RWPE1 (cell line): ENCODE data around the gene PSG6.
"Not testable (repeated sequence)": the region's sequence is repeated elsewhere in the genome, so short reads cannot be mapped to it uniquely, and the experiment has no call there.

ENCODE experiments used
- CTCF ChIA-PET: fragments of 350-600 bp; sonication (Branson Sonifier 250); formaldehyde crosslinking; extraction: SDS; loops from one replicate; lab custom pipeline; 2021; lab: Yijun Ruan, JAX
- POLR2A ChIA-PET: fragments of 400-600 bp; formaldehyde crosslinking; extraction: SDS; loops from one replicate; lab custom pipeline; 2020; ENCODE audit warnings: antibody characterized with exemption; ENCODE audit not compliant: low non-redundant PET; lab: Yijun Ruan, JAX
- DNase-seq: peaks from one replicate; pipeline ENCODE4 v3.0.0; 2012; ENCODE audit warnings: low spot score
- H3K27ac ChIP-seq: fragments of 450-650 bp; 2 replicates; pipeline ENCODE4 v1.5.1; 2017
- TF ChIP-seq, protein P1 (sequence below): fragments of 450-650 bp; conservative IDR thresholded peaks from 2 replicates; pipeline ENCODE4 v1.5.1; 2017; ENCODE audit warnings: low read depth, mild to moderate bottlenecking

The PSG6 gene

DNA sequence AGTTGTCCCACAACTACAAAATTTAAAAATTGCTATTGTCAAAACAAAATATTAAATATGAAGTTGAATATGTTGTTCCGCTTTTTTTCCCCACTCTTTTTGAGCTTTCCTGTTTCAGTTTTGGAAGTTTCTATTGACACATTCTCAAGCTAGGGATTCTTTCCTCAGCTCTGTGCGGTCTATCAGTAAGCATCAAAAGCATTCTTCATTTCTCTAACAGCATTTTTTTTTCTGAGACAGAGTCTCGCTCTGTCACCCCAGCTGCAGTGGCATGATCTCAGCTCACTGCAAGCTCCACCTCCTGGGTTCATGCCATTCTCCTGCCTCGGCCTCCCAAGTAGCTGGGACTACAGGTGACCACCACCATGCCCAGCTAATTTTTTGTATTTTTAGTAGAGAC, 4.8 kb downstream of the PSG6 start:
- H3K27ac ChIP-seq, DNase-seq, POLR2A ChIA-PET, CTCF ChIA-PET: not testable (repeated sequence)

DNA sequence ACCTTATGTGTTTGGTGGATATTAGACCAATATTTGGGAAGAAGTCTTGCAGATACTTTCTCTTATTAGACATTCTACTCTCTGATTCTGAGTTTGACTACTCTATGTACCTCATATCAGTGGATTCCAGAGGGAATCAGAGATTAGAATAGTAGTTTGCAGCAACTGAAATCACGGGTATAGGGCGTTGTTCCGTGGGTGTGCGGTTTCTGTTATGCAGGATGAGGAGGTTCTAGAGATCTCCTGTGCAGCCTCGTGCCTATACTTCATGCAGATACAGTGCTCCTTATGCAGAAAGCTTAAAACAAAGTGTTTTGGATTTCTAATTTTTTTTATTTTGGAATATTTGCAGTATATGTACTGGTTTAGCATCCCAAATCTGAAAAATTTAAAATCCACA, 6.0 kb downstream of the PSG6 start:
- CTCF ChIA-PET, POLR2A ChIA-PET, DNase-seq, H3K27ac ChIP-seq: not testable (repeated sequence)

DNA sequence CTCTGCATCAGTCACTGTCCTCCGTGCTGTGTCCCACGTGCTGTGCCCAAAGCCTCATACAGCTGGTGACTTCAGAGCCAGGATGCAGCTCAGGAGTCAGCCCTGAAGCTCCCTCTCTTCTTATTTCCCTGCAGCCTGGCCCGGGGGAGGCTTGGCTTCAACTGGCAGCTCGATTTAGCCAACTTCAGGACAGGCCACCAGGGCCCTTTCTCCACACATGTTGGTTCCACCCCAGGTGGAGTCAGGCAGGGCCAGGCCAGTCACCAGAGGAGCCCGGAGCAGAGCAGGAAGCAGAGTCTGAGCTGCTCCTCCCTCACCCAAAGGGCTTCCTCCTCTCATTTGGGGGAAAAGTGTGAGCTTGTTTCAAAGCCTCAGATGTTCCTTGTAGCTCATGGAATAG, 11.5 kb downstream of the PSG6 start:
- H3K27ac ChIP-seq, CTCF ChIA-PET, DNase-seq, POLR2A ChIA-PET: not testable (repeated sequence)

- POLR2A ChIA-PET, DNase-seq, H3K27ac ChIP-seq: not testable (repeated sequence)
- CTCF ChIA-PET = interaction anchor here (1.2 kb wide), 1 partner anchor 15 kb away, joined by 3 read pairs; no protein-coding TSS in a partner anchor
Measured at GRCh38 chr19:42900561-42900960, 17.1 kb downstream of the PSG6 start.

DNA sequence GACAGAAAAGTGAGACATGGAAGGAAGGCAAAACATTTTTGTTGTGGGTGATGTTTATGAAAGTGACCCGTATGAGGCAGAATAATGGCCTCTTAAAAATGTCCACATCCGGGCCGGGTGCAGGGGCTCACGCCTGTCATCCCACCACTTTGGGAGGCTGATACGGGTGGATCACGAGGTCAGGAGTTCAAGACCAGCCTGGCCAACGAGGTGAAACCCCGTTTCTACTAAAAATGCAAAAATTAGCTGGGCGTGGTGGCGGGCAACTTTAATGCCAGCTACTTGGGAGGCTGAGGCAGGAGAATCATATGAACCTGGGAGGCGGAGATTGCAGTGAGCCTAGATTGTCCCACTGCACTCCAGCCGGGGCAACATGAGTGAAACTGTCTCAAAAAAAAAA, 18.0 kb downstream of the PSG6 start:
- CTCF ChIA-PET, DNase-seq, POLR2A ChIA-PET, H3K27ac ChIP-seq: not testable (repeated sequence)

DNA sequence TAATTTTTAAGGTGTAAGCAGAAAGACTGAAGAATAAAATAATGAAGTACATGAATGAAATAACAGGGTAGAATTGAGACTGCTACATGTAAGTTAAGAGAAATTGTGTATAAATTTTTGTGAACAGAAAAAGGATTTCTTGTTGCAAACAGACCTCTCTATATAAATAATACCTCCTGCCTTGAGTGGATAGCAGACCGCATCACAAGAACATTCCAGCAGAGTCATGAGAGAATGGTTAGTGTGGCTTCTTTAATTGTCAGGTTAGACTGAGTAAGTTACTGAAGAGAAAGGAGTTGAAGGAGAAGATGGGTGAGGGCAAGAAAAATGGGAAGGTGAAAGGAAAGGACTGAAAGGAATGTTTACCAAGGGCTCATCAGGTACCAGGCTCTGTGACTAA, 18.6 kb downstream of the PSG6 start:
- POLR2A ChIA-PET, H3K27ac ChIP-seq, DNase-seq, CTCF ChIA-PET: not testable (repeated sequence)

- H3K27ac ChIP-seq, DNase-seq, CTCF ChIA-PET, POLR2A ChIA-PET: not testable (repeated sequence)
Measured at GRCh38 chr19:42898656-42899055, 19.0 kb downstream of the PSG6 start.

DNA sequence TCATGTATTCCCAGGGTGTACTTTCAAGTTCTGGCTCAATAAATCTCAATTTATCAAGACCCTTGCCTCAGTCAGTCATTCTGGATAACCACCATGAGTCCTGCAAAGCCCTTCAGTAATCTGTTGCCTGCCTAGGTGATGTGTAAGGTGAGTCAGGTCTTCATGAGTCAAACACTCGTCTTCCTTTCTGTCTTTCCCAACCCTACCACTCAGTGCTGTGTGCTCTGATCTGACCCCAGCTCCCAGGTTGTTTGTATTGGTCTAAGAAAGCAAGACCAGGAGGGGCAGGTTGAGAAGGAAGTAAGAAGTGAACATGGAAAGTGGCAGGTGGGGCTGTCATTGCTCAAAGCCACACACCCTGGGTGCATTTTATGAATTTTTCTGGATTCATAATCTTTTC, 20.0 kb downstream of the PSG6 start:
- DNase-seq = peak; percentile 32
- CTCF ChIA-PET, H3K27ac ChIP-seq, POLR2A ChIA-PET: not testable (repeated sequence)

DNA sequence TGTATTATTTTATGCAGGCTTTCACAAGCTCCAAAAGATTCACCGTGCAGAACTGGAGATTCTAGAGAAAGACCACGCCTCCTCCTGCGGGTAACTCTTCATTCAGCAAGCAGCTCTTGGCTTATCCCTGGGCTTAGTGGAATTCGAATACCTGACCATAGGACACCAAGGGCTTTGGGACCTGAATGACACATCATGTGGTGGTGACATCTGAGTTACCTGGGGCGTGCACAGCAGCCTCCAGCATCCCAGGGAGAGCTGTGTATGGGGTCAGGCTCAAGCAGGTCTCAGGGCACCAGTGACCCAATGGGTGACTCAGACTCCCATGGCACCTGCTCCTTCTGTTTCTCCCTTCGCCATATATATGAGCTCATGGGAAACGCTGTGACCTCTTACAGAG, 27.2 kb downstream of the PSG6 start:
- CTCF ChIA-PET, DNase-seq, POLR2A ChIA-PET: not testable (repeated sequence)
- H3K27ac ChIP-seq = peak overlapping the region; percentile 95

DNA sequence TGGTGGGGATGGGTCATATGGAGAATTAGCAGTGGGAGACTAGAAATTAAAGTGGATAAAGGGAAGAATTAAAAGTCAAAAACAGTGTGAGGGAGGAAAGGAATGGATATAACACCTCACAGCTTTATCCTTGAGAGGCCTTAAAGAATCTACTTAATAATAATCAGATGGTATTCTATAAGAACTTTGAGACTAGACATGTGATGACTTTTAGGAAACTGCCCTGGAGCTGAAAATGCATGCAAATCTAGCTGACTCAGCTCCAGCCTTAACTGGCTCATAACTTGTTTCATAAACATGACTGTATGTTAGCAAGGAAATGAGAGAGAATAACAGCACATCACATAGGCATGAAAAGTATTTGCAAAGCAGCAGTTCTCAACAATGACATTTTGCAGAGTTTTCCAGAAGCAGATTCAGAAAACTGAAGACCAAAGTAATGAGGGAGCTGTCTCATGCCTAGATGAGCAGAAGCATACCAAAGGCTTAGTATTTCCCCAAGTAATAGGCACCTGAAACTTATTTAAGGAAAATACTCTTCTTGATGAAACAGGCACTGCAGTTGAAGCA, 29.7 kb downstream of the PSG6 start:
- POLR2A ChIA-PET, DNase-seq: not testable (repeated sequence)
- H3K27ac ChIP-seq = peak overlapping the region; percentile 77; the same call in 1 of the 2 replicates
- CTCF ChIA-PET = interaction anchor here (1.1 kb wide), 1 partner anchor 26 kb away, joined by 3 read pairs; no protein-coding TSS in a partner anchor

DNA sequence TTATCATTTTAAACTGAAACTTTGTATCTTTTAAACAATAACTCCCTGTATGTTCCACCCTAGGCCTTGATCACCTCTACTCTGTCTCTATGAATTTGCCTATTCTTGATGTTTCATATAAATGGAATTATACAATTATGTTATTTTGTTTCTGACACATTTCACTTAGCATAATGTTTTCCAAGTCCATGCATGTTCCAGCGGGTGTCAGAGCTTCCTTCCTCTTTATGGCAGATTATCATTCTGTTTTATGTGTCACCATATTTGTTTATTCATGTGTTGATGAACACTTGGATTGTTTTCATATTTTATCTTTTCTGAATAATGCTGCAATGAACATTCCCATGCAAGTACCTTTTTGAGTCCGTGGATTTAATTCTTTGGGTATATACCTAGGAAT, 35.0 kb downstream of the PSG6 start:
- POLR2A ChIA-PET, DNase-seq, H3K27ac ChIP-seq: not testable (repeated sequence)
- CTCF ChIA-PET = interaction anchor here (0.6 kb wide), 2 partner anchors 30 to 324 kb away, joined by 3 read pairs; no protein-coding TSS in a partner anchor

DNA sequence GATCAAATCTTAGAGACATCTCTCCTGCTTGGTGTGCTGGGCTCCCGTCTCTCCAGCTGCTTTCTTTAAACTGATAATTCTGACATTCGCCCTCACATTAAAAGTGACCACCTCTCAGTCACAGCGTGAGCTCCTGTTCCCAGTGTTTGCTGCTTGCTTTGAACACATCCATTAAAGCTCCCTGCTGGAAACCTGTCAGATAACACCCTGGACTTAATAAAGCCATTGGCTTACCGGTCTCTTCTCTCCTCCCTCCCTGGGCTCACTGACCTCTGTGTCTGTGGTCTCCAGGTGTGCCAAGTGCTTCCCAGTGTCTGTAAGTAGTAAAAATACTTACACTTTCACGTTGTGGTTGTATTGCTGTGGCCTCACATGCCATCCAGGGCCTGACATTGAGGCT, 35.7 kb downstream of the PSG6 start:
- DNase-seq, CTCF ChIA-PET, POLR2A ChIA-PET: not testable (repeated sequence)
- H3K27ac ChIP-seq = peak overlapping the region; percentile 62

GRCh38 chr19:42881279-42881678, 36.4 kb downstream of the PSG6 start:
- TF ChIP-seq, protein P1, sequence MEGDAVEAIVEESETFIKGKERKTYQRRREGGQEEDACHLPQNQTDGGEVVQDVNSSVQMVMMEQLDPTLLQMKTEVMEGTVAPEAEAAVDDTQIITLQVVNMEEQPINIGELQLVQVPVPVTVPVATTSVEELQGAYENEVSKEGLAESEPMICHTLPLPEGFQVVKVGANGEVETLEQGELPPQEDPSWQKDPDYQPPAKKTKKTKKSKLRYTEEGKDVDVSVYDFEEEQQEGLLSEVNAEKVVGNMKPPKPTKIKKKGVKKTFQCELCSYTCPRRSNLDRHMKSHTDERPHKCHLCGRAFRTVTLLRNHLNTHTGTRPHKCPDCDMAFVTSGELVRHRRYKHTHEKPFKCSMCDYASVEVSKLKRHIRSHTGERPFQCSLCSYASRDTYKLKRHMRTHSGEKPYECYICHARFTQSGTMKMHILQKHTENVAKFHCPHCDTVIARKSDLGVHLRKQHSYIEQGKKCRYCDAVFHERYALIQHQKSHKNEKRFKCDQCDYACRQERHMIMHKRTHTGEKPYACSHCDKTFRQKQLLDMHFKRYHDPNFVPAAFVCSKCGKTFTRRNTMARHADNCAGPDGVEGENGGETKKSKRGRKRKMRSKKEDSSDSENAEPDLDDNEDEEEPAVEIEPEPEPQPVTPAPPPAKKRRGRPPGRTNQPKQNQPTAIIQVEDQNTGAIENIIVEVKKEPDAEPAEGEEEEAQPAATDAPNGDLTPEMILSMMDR = peak; percentile 0; the same call in 1 of the 2 replicates
- DNase-seq, CTCF ChIA-PET, POLR2A ChIA-PET: not testable (repeated sequence)
- H3K27ac ChIP-seq = peak overlapping the region; percentile 62; the same call in 1 of the 2 replicates

- H3K27ac ChIP-seq, CTCF ChIA-PET, DNase-seq, POLR2A ChIA-PET: not testable (repeated sequence)
Measured at GRCh38 chr19:42880621-42881020, 37.1 kb downstream of the PSG6 start.
